ENCODE data around the gene NSMCE3. TPM values are rescaled to one million over a fixed set of nuclear protein-coding genes. Genes with fewer than 3 reads are reported as not detected.

NSMCE3 gene
- total RNA-seq, 2 donors from 2014 or later = 13.8 to 21.0 TPM

DNA sequence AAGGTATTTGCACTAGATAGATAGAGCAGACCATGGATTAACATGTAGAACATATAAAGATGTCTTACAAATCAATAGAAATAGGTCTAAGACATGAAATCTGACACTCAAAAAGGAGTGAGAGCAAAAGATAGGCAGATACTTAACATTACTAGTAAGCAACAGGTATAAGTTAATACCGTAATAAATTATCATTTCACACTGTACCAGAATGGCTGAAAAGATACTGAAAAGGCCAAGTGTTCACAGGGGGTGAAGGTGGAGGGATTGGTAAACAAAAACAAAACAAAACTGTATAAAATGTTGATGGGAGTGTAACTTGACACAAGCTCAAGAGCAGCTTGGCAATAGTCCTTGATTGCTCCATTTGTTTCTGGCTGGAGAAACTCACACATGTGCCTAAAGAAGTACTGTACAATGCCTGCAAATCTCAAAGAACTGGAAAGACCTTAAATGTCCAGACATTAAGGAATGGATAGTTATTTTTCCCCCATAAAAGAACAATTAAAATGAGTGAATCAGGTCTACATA, 3.5 kb downstream of the NSMCE3 start:
- no peak overlapping the region for H3K27ac ChIP-seq
- no peaks in the 10 kb centered on the region for H3K36me3 ChIP-seq
- no peaks in the 10 kb centered on the region for H3K27me3 ChIP-seq (replicated peaks; ENCODE audit: insufficient read depth)
- intact Hi-C loops (cut with DNase I) = no loop called here
- no peaks in the 10 kb centered on the region for H3K4me1 ChIP-seq (replicated peaks)
- WGBS = 91% methylated on average over 1 of the region's 1 CpG
- DNase-seq (ENCODE audit: low spot score) = no peak
- TF ChIP-seq POLR2AphosphoS5 (IDR thresholded peaks at IDR 0.05) (no peak), POLR2A (IDR thresholded peaks at IDR 0.05) (no peak)
- TF ChIP-seq, protein P1, sequence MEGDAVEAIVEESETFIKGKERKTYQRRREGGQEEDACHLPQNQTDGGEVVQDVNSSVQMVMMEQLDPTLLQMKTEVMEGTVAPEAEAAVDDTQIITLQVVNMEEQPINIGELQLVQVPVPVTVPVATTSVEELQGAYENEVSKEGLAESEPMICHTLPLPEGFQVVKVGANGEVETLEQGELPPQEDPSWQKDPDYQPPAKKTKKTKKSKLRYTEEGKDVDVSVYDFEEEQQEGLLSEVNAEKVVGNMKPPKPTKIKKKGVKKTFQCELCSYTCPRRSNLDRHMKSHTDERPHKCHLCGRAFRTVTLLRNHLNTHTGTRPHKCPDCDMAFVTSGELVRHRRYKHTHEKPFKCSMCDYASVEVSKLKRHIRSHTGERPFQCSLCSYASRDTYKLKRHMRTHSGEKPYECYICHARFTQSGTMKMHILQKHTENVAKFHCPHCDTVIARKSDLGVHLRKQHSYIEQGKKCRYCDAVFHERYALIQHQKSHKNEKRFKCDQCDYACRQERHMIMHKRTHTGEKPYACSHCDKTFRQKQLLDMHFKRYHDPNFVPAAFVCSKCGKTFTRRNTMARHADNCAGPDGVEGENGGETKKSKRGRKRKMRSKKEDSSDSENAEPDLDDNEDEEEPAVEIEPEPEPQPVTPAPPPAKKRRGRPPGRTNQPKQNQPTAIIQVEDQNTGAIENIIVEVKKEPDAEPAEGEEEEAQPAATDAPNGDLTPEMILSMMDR (IDR thresholded peaks at IDR 0.05) = no peak
- H3K4me3 ChIP-seq = no peak overlapping the region
- H3K9me3 ChIP-seq = no peaks in the 10 kb centered on the region

DNA sequence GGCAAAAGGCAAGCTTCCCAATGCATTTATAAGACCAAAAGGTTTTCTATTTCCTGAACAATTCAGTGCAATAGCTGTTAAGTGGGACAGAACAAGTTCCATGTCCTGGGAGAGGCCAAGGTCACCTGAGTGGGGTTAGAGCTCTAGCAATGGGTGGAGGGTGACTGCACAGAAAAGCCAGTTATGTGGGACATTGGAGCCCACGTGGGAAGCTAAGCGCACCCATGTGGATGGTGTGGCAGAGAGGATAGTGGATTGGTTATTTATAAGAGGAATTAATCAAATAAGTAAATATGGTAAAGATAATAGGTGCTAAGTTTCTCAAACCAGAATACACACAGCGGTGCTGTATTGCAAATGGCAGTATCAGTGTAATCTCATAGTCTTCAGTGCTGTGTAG, 6.3 kb downstream of the NSMCE3 start:
- Histone ChIP-seq H3K4me1 (replicated peaks) (no peaks in the 10 kb centered on the region), H3K27me3 (replicated peaks; ENCODE audit: insufficient read depth) (no peaks in the 10 kb centered on the region), H3K36me3 (no peaks in the 10 kb centered on the region), H3K9me3 (no peaks in the 10 kb centered on the region), H3K27ac (no peak overlapping the region), H3K4me3 (no peak overlapping the region)
- TF ChIP-seq, protein P1 (IDR thresholded peaks at IDR 0.05) = no peak
- no peak for TF ChIP-seq POLR2AphosphoS5 (IDR thresholded peaks at IDR 0.05)
- TF ChIP-seq POLR2A (IDR thresholded peaks at IDR 0.05) = no peak
- DNase-seq (ENCODE audit: low spot score) = no peak
- intact Hi-C loops (cut with DNase I) = no loop called here
- 79% methylated on average over 3 of the region's 3 CpGs for WGBS

DNA sequence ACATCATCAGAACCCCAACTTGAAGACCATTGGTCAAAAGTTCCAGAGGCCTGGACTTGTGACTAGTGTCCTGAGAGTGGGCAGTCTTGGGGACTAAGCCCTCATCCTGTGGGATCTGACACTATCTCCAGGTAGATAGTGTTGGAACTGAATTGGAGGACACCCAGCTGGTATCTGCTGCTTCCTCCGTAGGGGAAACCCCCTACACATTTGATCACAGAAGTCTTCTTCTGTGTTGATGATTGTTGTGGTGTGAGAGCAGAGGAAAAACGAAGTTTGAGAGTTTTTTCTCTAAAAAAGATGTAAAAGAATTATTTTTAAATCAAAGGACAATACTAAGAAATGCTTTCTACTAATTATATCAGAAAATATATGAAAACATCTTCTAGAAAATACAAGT, 6.9 kb downstream of the NSMCE3 start:
- WGBS = 81% methylated on average over 2 of the region's 2 CpGs
- H3K4me1 ChIP-seq (replicated peaks) = no peaks in the 10 kb centered on the region
- intact Hi-C loops (cut with DNase I) = no loop called here
- TF ChIP-seq POLR2AphosphoS5 (IDR thresholded peaks at IDR 0.05) = no peak
- TF ChIP-seq, protein P1 (IDR thresholded peaks at IDR 0.05) = no peak
- no peak for TF ChIP-seq POLR2A (IDR thresholded peaks at IDR 0.05)
- no peaks in the 10 kb centered on the region for H3K9me3 ChIP-seq
- H3K27ac ChIP-seq = no peak overlapping the region
- no peak overlapping the region for H3K4me3 ChIP-seq
- H3K36me3 ChIP-seq = no peaks in the 10 kb centered on the region
- no peaks in the 10 kb centered on the region for H3K27me3 ChIP-seq (replicated peaks; ENCODE audit: insufficient read depth)
- no peak for DNase-seq (ENCODE audit: low spot score)

DNA sequence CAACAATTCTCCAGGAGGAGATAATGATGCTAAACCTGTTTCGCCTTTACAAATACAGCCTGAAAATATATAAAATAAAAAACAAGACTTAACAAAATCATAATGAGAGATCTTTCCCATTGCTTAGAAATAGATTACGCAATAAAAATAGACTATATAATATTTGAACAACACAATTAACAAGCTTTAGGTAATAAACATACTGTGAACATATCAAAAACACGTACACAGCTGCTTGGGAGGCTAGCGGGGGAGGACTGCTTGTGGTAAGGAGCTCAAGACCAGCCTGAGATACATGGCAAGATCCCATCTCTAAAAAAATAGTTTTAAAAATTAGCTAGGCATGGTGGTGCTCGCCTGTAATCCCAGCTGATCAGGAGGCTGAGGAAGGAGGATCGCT, 8.7 kb downstream of the NSMCE3 start:
- no peak for DNase-seq (ENCODE audit: low spot score)
- 92% methylated on average over 6 of the region's 6 CpGs for WGBS
- Histone ChIP-seq H3K4me3 (no peak overlapping the region), H3K27me3 (replicated peaks; ENCODE audit: insufficient read depth) (no peaks in the 10 kb centered on the region), H3K4me1 (replicated peaks) (no peaks in the 10 kb centered on the region), H3K36me3 (no peaks in the 10 kb centered on the region), H3K9me3 (no peaks in the 10 kb centered on the region), H3K27ac (no peak overlapping the region)
- intact Hi-C loops (cut with DNase I) = no loop called here
- TF ChIP-seq POLR2AphosphoS5 (IDR thresholded peaks at IDR 0.05) = no peak
- TF ChIP-seq, protein P1 (IDR thresholded peaks at IDR 0.05) = no peak
- no peak for TF ChIP-seq POLR2A (IDR thresholded peaks at IDR 0.05)

DNA sequence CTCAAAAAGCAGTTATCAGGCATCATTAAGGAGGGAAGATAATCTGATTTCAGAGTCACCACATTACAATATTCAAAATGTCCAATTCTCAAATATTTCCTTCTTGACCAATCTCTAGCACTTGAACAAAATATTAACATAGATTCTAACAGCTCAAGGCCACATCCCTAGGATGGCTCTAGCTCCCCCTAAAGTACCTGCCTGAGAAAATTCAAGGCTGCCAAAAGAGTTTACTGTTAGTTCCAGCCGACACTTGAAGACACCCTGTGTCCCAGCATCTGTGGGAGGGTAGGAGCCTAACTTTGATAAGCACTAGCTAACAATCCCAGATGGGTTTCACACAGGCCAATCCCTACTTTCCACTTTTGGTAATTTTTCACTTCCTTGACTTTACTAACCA, 10.4 kb downstream of the NSMCE3 start:
- WGBS = 42% methylated on average over 1 of the region's 1 CpG
- Histone ChIP-seq H3K4me3 (no peak overlapping the region), H3K4me1 (replicated peaks) (no peaks in the 10 kb centered on the region), H3K27me3 (replicated peaks; ENCODE audit: insufficient read depth) (no peaks in the 10 kb centered on the region), H3K9me3 (no peaks in the 10 kb centered on the region), H3K27ac (no peak overlapping the region), H3K36me3 (no peaks in the 10 kb centered on the region)
- intact Hi-C loops (cut with DNase I) = no loop called here
- no peak for DNase-seq (ENCODE audit: low spot score)
- TF ChIP-seq POLR2AphosphoS5 (IDR thresholded peaks at IDR 0.05) (no peak), POLR2A (IDR thresholded peaks at IDR 0.05) (no peak)
- TF ChIP-seq, protein P1 (IDR thresholded peaks at IDR 0.05) = no peak
